ENCODE data around the gene PLAC9.

PLAC9 gene

DNA sequence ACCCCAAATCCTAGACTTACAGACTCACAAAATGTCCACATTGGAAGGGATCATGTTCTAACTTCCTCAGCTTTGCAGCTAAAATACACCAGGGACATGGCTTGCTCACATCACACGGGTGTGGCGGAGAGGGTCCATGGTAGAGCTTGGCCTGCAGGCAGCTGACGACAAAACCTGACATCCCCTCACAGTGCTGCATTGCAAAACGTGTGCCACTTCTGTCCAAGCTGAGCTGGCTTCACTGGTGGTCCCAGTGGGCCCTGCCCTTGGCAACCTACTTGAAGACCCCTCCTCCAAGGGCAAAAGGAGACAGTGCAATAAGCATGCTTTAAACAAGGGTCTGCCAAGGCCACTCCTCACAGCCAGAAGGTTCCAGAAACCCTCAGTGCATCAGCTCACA is 50.9 kb downstream of the PLAC9 start:
- Histone ChIP-seq H3K4me1 (ENCODE audit: control insufficient read depth, low read length) (peaks cover 37% of the 10 kb centered on the region), H3K79me2 (ENCODE audit: control insufficient read depth, low read length) (peaks cover 87% of the 10 kb centered on the region), H3K36me3 (ENCODE audit: control insufficient read depth, low read length) (peaks cover 9% of the 10 kb centered on the region; the same call in 1 of the 2 replicates), H4K20me1 (ENCODE audit: control insufficient read depth, insufficient read depth, low read depth, low read length) (no peaks in the 10 kb centered on the region; the same call in 1 of the 2 replicates), H3K4me2 (ENCODE audit: low read length) (no peak overlapping the region), H3F3A (ENCODE audit: control insufficient read depth, insufficient read depth) (peaks cover 13% of the 10 kb centered on the region), H3K27ac (ENCODE audit: low read depth, low read length) (no peak overlapping the region), H3K9me3 (ENCODE audit: control insufficient read depth, insufficient read depth, low read length) (no peaks in the 10 kb centered on the region), H3K27me3 (ENCODE audit: control insufficient read depth, low read length) (no peaks in the 10 kb centered on the region), H3K4me3 (ENCODE audit: low read length) (no peak overlapping the region), H3K9me2 (replicated peaks; ENCODE audit: control insufficient read depth, low read length) (no peaks in the 10 kb centered on the region)
- TF ChIP-seq EZH2phosphoT487 (IDR thresholded peaks at IDR 0.05; ENCODE audit: borderline replicate concordance, low read length) (no peak), CTCF (IDR thresholded peaks at IDR 0.05; ENCODE audit: low read depth, low read length, poor library complexity, severe bottlenecking) (no peak)

DNA sequence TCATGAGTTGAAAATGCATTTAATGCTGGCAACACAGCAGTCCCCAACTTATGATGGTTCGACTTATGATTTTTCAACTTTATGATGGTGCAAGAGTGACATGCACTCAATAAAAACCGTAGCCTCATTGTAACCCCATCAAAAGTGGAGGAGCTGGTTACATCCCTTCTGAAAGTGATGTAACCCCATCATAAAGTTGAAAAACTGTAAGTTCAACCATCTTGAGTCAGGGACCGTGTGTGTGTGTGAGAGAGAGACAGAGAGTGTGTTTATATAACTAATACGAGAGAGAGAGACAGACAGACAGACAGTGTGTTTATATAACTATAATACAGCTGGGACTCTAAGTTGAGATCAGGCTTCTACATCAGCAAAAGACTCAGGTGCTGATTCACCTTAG is 51.8 kb downstream of the PLAC9 start:
- no peaks in the 10 kb centered on the region for H3K27me3 ChIP-seq (ENCODE audit: control insufficient read depth, low read length)
- H3F3A ChIP-seq (ENCODE audit: control insufficient read depth, insufficient read depth) = peaks cover 18% of the 10 kb centered on the region
- TF ChIP-seq EZH2phosphoT487 (IDR thresholded peaks at IDR 0.05; ENCODE audit: borderline replicate concordance, low read length) (no peak), CTCF (IDR thresholded peaks at IDR 0.05; ENCODE audit: low read depth, low read length, poor library complexity, severe bottlenecking) (no peak)
- H3K79me2 ChIP-seq (ENCODE audit: control insufficient read depth, low read length) = peaks cover 87% of the 10 kb centered on the region
- H4K20me1 ChIP-seq (ENCODE audit: control insufficient read depth, insufficient read depth, low read depth, low read length) = no peaks in the 10 kb centered on the region; the same call in 1 of the 2 replicates
- peaks cover 12% of the 10 kb centered on the region for H3K36me3 ChIP-seq (ENCODE audit: control insufficient read depth, low read length)
- no peaks in the 10 kb centered on the region for H3K9me2 ChIP-seq (replicated peaks; ENCODE audit: control insufficient read depth, low read length)
- no peaks in the 10 kb centered on the region for H3K9me3 ChIP-seq (ENCODE audit: control insufficient read depth, insufficient read depth, low read length)
- no peak overlapping the region for H3K4me3 ChIP-seq (ENCODE audit: low read length)
- H3K4me1 ChIP-seq (ENCODE audit: control insufficient read depth, low read length) = peaks cover 39% of the 10 kb centered on the region
- H3K27ac ChIP-seq (ENCODE audit: low read depth, low read length) = no peak overlapping the region
- no peak overlapping the region for H3K4me2 ChIP-seq (ENCODE audit: low read length)

GRCh38 chr10:80185578-80186299 is 53.2 kb downstream of the PLAC9 start:
- no peak overlapping the region for H3K27ac ChIP-seq (ENCODE audit: low read depth, low read length)
- H3K9me2 ChIP-seq (replicated peaks; ENCODE audit: control insufficient read depth, low read length) = no peaks in the 10 kb centered on the region
- H3F3A ChIP-seq (ENCODE audit: control insufficient read depth, insufficient read depth) = peaks cover 18% of the 10 kb centered on the region
- no peaks in the 10 kb centered on the region; the same call in 1 of the 2 replicates for H4K20me1 ChIP-seq (ENCODE audit: control insufficient read depth, insufficient read depth, low read depth, low read length)
- H3K36me3 ChIP-seq (ENCODE audit: control insufficient read depth, low read length) = peaks cover 15% of the 10 kb centered on the region
- H3K79me2 ChIP-seq (ENCODE audit: control insufficient read depth, low read length) = peaks cover 89% of the 10 kb centered on the region
- no peak for TF ChIP-seq CTCF (IDR thresholded peaks at IDR 0.05; ENCODE audit: low read depth, low read length, poor library complexity, severe bottlenecking)
- no peak for TF ChIP-seq EZH2phosphoT487 (IDR thresholded peaks at IDR 0.05; ENCODE audit: borderline replicate concordance, low read length)
- peak overlapping the region; percentile 86 for H3K4me2 ChIP-seq (ENCODE audit: low read length)
- peaks cover 48% of the 10 kb centered on the region for H3K4me1 ChIP-seq (ENCODE audit: control insufficient read depth, low read length)
- H3K9me3 ChIP-seq (ENCODE audit: control insufficient read depth, insufficient read depth, low read length) = no peaks in the 10 kb centered on the region
- H3K27me3 ChIP-seq (ENCODE audit: control insufficient read depth, low read length) = no peaks in the 10 kb centered on the region
- H3K4me3 ChIP-seq (ENCODE audit: low read length) = no peak overlapping the region; the same call in 1 of the 2 replicates
